ENCODE data around the gene MUSK.
"Not testable (repeated sequence)": the region's sequence is repeated elsewhere in the genome, so short reads cannot be mapped to it uniquely, and the experiment has no call there.

GRCh38 chr9:110695846-110696245 is 27.3 kb downstream of the MUSK start:
- not testable (repeated sequence) for TF ChIP-seq CTCF, POLR2A (IDR thresholded peaks at IDR 0.05)
